Medulla oblongata (tissue), 1 donor: ENCODE results near the gene PPP4C.

Experiments used
- DNase-seq: peaks from one replicate; pipeline ENCODE4 v3.0.0-alpha.2; 2015; ENCODE audit errors: extremely low spot score

Gene PPP4C

GRCh38 chr16:30079480-30079879, 3.7 kb downstream of the PPP4C start:
- no peak for DNase-seq

GRCh38 chr16:30082545-30083090, 6.8 kb downstream of the PPP4C start:
- DNase-seq, result no peak

- no peak for DNase-seq
Measured at GRCh38 chr16:30083216-30084055, 7.6 kb downstream of the PPP4C start.

GRCh38 chr16:30084096-30084815, 8.5 kb downstream of the PPP4C start:
- DNase-seq, result no peak

GRCh38 chr16:30084816-30085159, 9.0 kb downstream of the PPP4C start:
- DNase-seq, result no peak

GRCh38 chr16:30085247-30085646, 9.5 kb downstream of the PPP4C start:
- no peak for DNase-seq

- DNase-seq, result no peak
Measured at GRCh38 chr16:30085820-30086219, 10.0 kb downstream of the PPP4C start.

GRCh38 chr16:30086291-30087140, 10.7 kb downstream of the PPP4C start:
- DNase-seq, result no peak

GRCh38 chr16:30087181-30087898, 11.5 kb downstream of the PPP4C start:
- DNase-seq, result peak; percentile 50

GRCh38 chr16:30088237-30088831, 12.5 kb downstream of the PPP4C start:
- no peak for DNase-seq

GRCh38 chr16:30088832-30089624, 13.2 kb downstream of the PPP4C start:
- no peak for DNase-seq

GRCh38 chr16:30090610-30091331, 15.0 kb downstream of the PPP4C start:
- no peak for DNase-seq

- peak; percentile 96 for DNase-seq
Measured at GRCh38 chr16:30091474-30092372, 15.9 kb downstream of the PPP4C start, which contains the start of gene TBX6. TBX6 (minus strand) TSS chr16:30091924; CDS start chr16:30091193, 731 bp downstream.

- DNase-seq, result peak; percentile 90
Measured at GRCh38 chr16:30092373-30093010, 16.7 kb downstream of the PPP4C start.

GRCh38 chr16:30094541-30095165, 18.9 kb downstream of the PPP4C start:
- DNase-seq, result no peak

- DNase-seq, result no peak
Measured at GRCh38 chr16:30095166-30096078, 19.6 kb downstream of the PPP4C start.
